Neural cell (in vitro differentiated cells): ENCODE measurements around the gene CRIM1.

Source experiments
- EZH2 ChIP-seq: fragments of 200-600, 300-800 bp; shearing (Covaris generic), sonication (generic); IDR thresholded peaks from 2 replicates; pipeline ENCODE4 v1.6.1; 2014; ENCODE audit warnings: antibody characterized with exemption, low read length, borderline replicate concordance, mild to moderate bottlenecking; ENCODE audit not compliant: insufficient read depth, poor library complexity, severe bottlenecking
- RAD21 ChIP-seq: fragments of 450-650 bp; conservative IDR thresholded peaks from 2 replicates; pipeline ENCODE4 v1.6.1; 2014; ENCODE audit warnings: antibody characterized with exemption, mild to moderate bottlenecking, moderate library complexity
- TF ChIP-seq, protein P1 (sequence below): fragments of 450-650 bp; IDR thresholded peaks from 2 replicates; pipeline ENCODE4 v1.5.1; 2014; ENCODE audit warnings: antibody characterized with exemption, mild to moderate bottlenecking, moderate library complexity; ENCODE audit not compliant: poor library complexity, severe bottlenecking

GRCh38 chr2:36587556-36587955, 232.0 kb downstream of the CRIM1 start:
- TF ChIP-seq, protein P1, sequence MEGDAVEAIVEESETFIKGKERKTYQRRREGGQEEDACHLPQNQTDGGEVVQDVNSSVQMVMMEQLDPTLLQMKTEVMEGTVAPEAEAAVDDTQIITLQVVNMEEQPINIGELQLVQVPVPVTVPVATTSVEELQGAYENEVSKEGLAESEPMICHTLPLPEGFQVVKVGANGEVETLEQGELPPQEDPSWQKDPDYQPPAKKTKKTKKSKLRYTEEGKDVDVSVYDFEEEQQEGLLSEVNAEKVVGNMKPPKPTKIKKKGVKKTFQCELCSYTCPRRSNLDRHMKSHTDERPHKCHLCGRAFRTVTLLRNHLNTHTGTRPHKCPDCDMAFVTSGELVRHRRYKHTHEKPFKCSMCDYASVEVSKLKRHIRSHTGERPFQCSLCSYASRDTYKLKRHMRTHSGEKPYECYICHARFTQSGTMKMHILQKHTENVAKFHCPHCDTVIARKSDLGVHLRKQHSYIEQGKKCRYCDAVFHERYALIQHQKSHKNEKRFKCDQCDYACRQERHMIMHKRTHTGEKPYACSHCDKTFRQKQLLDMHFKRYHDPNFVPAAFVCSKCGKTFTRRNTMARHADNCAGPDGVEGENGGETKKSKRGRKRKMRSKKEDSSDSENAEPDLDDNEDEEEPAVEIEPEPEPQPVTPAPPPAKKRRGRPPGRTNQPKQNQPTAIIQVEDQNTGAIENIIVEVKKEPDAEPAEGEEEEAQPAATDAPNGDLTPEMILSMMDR: no peak
- TF ChIP-seq RAD21 (no peak), EZH2 (no peak)
